Measurements from ENCODE around the gene RETN. TPM values are rescaled to one million over a fixed set of nuclear protein-coding genes. Genes with fewer than 3 reads are reported as not detected.

RETN gene
- total RNA-seq, 4 donors from 2014 or later = not detected

DNA sequence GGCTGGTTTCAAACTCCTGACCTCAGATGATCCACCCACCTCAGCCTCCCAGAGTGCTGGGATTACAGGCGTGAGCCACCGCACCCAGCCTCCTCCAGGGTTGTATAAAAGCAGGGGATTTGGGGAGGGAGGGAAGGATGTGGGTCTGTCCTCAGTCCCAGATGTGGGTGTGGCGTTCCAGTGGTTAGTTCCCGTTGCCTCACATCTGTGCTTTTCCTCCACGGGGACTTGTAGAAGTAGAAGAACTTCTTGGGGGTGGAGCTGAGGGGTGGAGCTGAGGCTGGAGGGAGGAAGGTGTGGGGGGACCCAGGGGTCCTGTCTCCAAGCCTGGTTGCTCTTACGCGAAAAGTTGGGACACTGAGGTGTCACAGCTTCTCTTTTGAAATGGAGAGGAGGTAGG lies 7.5 kb downstream of the RETN start:
- TF ChIP-seq, protein P1, sequence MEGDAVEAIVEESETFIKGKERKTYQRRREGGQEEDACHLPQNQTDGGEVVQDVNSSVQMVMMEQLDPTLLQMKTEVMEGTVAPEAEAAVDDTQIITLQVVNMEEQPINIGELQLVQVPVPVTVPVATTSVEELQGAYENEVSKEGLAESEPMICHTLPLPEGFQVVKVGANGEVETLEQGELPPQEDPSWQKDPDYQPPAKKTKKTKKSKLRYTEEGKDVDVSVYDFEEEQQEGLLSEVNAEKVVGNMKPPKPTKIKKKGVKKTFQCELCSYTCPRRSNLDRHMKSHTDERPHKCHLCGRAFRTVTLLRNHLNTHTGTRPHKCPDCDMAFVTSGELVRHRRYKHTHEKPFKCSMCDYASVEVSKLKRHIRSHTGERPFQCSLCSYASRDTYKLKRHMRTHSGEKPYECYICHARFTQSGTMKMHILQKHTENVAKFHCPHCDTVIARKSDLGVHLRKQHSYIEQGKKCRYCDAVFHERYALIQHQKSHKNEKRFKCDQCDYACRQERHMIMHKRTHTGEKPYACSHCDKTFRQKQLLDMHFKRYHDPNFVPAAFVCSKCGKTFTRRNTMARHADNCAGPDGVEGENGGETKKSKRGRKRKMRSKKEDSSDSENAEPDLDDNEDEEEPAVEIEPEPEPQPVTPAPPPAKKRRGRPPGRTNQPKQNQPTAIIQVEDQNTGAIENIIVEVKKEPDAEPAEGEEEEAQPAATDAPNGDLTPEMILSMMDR (IDR thresholded peaks at IDR 0.05) = no peak
- TF ChIP-seq POLR2A (IDR thresholded peaks at IDR 0.05) = no peak
- DNase-seq (ENCODE audit: low spot score in 2 of 2) = no peak
- WGBS, 2 donors = 32 to 40% methylated on average over 7 of the region's 7 CpGs
- Histone ChIP-seq H3K4me1 (peaks cover 0 to 12% (median 6%) of the 10 kb centered on the region in 4 donors), H3K4me3 (no peak overlapping the region), H3K36me3 (no peaks in the 10 kb centered on the region), H3K27ac (no peak overlapping the region), H3K9me3 (no peaks in the 10 kb centered on the region), H3K27me3 (peaks cover 0 to 48% of the 10 kb centered on the region in 2 donors)

DNA sequence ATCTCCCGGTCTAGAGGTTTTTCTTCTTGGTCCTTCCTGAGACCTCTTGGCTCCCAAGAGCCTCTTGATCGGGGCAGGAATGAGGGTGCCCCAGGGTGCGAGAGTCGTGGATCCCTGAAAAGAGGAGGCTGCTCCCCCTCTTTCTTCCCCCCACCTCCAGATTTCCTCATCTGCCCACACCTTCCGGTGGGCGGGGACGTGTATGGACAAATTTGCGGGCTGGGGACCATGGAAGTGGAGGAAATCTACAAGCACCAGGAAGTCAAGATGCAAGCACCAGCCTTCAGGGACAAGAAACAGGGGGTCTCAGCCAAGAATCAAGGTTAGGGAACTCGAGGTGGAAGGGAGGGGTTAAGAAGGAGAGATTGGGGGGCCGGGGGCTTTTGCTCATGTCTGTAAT lies 8.0 kb downstream of the RETN start, which contains the start of gene MCEMP1:
Gene MCEMP1 (plus strand): TSS at position 237 of the 400 bp plus-strand sequence. CDS start 31 bp downstream, at position 268.
- no peaks in the 10 kb centered on the region for H3K36me3 ChIP-seq
- H3K9me3 ChIP-seq = no peaks in the 10 kb centered on the region
- 37 to 46% methylated on average over 10 of the region's 10 CpGs for WGBS, 2 donors
- DNase-seq (ENCODE audit: low spot score in 2 of 2) = no peak
- peaks cover 0 to 44% of the 10 kb centered on the region in 2 donors for H3K27me3 ChIP-seq
- peaks cover 0 to 17% (median 8%) of the 10 kb centered on the region in 4 donors for H3K4me1 ChIP-seq
- TF ChIP-seq POLR2A (IDR thresholded peaks at IDR 0.05) = no peak
- TF ChIP-seq, protein P1 (IDR thresholded peaks at IDR 0.05) = no peak
- TF ChIP-seq EP300 (IDR thresholded peaks at IDR 0.05) = no peak
- no peak within 1 kb of the TSS for H3K4me3 ChIP-seq
- no peak within 1 kb of the TSS for H3K27ac ChIP-seq

DNA sequence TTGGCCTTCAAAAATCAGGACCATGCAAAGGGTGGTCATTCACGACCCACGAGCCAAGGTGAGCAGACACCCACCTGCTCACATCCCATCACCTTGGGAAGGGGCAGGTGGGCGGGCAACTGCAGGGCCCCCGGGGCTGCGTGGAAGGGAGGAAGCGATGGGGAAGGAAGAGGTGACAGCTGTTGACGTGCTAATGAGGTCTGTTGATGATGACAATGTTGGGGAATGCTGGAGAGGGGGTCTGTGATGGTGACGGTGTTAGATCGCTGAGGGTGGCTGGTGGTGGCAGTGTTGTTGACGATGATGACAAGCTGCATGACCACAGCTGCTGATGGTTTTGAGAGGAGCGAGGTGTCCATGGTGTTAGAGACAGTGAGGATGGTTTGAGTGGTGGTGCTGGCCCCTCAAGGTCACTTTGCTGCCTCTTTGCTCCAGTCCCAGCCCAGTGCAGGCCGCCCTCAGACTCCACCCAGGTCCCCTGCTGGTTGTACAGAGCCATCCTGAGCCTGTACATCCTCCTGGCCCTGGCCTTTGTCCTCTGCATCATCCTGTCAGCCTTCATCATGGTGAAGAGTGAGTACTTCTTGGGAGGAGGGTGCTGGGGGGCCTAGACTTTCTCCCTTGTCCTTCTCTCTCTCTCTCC lies 8.9 kb downstream of the RETN start:
- H3K36me3 ChIP-seq = peaks cover 0 to 8% (median 0%) of the 10 kb centered on the region in 3 donors
- peaks cover 0 to 24% (median 10%) of the 10 kb centered on the region in 4 donors for H3K4me1 ChIP-seq
- TF ChIP-seq POLR2A (IDR thresholded peaks at IDR 0.05) (no peak), EP300 (IDR thresholded peaks at IDR 0.05) (no peak)
- TF ChIP-seq, protein P1 (IDR thresholded peaks at IDR 0.05) = no peak
- H3K27me3 ChIP-seq = peaks cover 0 to 35% of the 10 kb centered on the region in 2 donors
- 53 to 58% methylated on average over 12 of the region's 12 CpGs for WGBS, 2 donors
- no peak for DNase-seq (ENCODE audit: low spot score in 2 of 2)
- H3K4me3 ChIP-seq = no peak overlapping the region
- no peak overlapping the region for H3K27ac ChIP-seq
- H3K9me3 ChIP-seq = no peaks in the 10 kb centered on the region

DNA sequence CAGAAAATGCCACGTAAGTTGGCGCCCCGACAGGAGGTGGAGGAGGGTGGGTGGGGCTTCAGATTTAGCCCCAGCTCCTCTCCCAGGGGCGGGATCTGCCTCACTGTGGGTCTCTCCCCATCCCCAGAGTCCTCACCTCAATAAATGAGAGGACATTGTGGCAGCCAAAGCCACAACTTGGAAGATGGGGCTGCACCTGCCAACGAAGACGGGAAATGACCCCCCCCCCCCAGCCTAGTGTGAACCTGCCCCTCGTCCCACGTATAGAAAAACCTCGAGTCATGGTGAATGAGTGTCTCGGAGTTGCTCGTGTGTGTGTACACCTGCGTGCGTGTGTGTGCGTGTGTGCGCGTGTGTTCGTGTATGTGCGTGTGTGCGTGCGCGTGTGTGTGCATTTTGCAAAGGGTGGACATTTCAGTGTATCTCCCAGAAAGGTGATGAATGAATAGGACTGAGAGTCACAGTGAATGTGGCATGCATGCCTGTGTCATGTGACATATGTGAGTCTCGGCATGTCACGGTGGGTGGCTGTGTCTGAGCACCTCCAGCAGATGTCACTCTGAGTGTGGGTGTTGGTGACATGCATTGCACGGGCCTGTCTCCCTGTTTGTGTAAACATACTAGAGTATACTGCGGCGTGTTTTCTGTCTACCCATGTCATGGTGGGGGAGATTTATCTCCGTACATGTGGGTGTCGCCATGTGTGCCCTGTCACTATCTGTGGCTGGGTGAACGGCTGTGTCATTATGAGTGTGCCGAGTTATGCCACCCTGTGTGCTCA lies 10.3 kb downstream of the RETN start:
- Histone ChIP-seq H3K4me1 (peaks cover 0 to 22% (median 10%) of the 10 kb centered on the region in 4 donors), H3K27ac (no peak overlapping the region), H3K36me3 (peaks cover 0 to 22% (median 0%) of the 10 kb centered on the region in 3 donors), H3K9me3 (no peaks in the 10 kb centered on the region), H3K27me3 (peaks cover 0 to 29% of the 10 kb centered on the region in 2 donors), H3K4me3 (no peak overlapping the region)
- 53 to 55% methylated on average over 29 to 30 of the region's 30 CpGs for WGBS, 2 donors
- TF ChIP-seq EP300 (IDR thresholded peaks at IDR 0.05) = no peak
- TF ChIP-seq, protein P1 (IDR thresholded peaks at IDR 0.05) = peak in 1 of 5 experiments; percentile 14
- DNase-seq (ENCODE audit: low spot score in 2 of 2) = no peak

Measured in tibial nerve (tissue), 4 donors.